Liver (tissue), 3 donors: ENCODE data around the gene ADAMTS4.
A peak's percentile ranks its signal among the peaks of the same experiment; 100 is the strongest.

Experiments
- ATF3 ChIP-seq: IDR thresholded peaks from 2 replicates; pipeline ENCODE4 v1.6.1; 2016; ENCODE audit warnings: antibody characterized with exemption
- CTCF ChIP-seq: fragments of 150-350 bp; IDR thresholded peaks from 2 replicates; pipeline ENCODE4 v1.5.1; 2017; ENCODE audit warnings: improper control_type of control experiment, low read depth, low read length; ENCODE audit not compliant: missing input control
- EGR1 ChIP-seq, 2 donors: IDR thresholded peaks; 2 replicates each; pipeline ENCODE4 v1.6.1; 2016 to 2018; ENCODE audit warnings: antibody characterized with exemption in 2 of 2, low read depth in 2 of 2
- HNF4G ChIP-seq: IDR thresholded peaks from 2 replicates; pipeline ENCODE4 v1.6.1; 2016; ENCODE audit warnings: antibody characterized with exemption
- JUND ChIP-seq, 2 donors: IDR thresholded peaks; 2 replicates each; pipeline ENCODE4 v1.6.1; 2016; ENCODE audit warnings: antibody characterized with exemption in 2 of 2
- RAD21 ChIP-seq, 2 donors: IDR thresholded peaks; 2 replicates each; pipeline ENCODE4 v1.6.1; 2016; ENCODE audit warnings: antibody characterized with exemption in 2 of 2, mild to moderate bottlenecking in 2 of 2
- REST ChIP-seq: IDR thresholded peaks from 2 replicates; pipeline ENCODE4 v1.6.1; 2016; ENCODE audit warnings: antibody characterized with exemption, mild to moderate bottlenecking
- SP1 ChIP-seq: IDR thresholded peaks from 2 replicates; pipeline ENCODE4 v1.6.1; 2018; ENCODE audit warnings: antibody characterized with exemption, mild to moderate bottlenecking
- TAF1 ChIP-seq: conservative IDR thresholded peaks from 2 replicates; pipeline ENCODE4 v1.6.1; 2016; ENCODE audit warnings: antibody characterized with exemption, mild to moderate bottlenecking
- YY1 ChIP-seq: IDR thresholded peaks from 2 replicates; pipeline ENCODE4 v1.6.1; 2016; ENCODE audit warnings: antibody characterized with exemption, mild to moderate bottlenecking
- donor health status: healthy.
- donor health status: healthy.

- TF ChIP-seq YY1 (peak; percentile 93), TAF1 (peak; percentile 45), CTCF (peak; percentile 26), SP1 (peak; percentile 88), EGR1 (IDR thresholded peaks at IDR 0.05; ENCODE audit: low read depth in 2 of 2) (peak in 1 of 2 donors; percentile 62), HNF4G (no peak), JUND (IDR thresholded peaks at IDR 0.05) (no peak), RAD21 (IDR thresholded peaks at IDR 0.05) (peak in 1 of 2 donors; percentile 53), ATF3 (no peak), REST (peak; percentile 54)
These were observed 32.8 kb downstream of the ADAMTS4 start, which contains the start of gene PPOX for GRCh38 chr1:161165742-161166668.
